ENCODE measurements around the gene KAZN. TPM values are rescaled to one million over a fixed set of nuclear protein-coding genes. Genes with fewer than 3 reads are reported as not detected.
"Not testable (repeated sequence)": the region's sequence is repeated elsewhere in the genome, so short reads cannot be mapped to it uniquely, and the experiment has no call there.

Gene KAZN
- polyA plus RNA-seq (ENCODE audit: insufficient read length), result 14.6 TPM

DNA sequence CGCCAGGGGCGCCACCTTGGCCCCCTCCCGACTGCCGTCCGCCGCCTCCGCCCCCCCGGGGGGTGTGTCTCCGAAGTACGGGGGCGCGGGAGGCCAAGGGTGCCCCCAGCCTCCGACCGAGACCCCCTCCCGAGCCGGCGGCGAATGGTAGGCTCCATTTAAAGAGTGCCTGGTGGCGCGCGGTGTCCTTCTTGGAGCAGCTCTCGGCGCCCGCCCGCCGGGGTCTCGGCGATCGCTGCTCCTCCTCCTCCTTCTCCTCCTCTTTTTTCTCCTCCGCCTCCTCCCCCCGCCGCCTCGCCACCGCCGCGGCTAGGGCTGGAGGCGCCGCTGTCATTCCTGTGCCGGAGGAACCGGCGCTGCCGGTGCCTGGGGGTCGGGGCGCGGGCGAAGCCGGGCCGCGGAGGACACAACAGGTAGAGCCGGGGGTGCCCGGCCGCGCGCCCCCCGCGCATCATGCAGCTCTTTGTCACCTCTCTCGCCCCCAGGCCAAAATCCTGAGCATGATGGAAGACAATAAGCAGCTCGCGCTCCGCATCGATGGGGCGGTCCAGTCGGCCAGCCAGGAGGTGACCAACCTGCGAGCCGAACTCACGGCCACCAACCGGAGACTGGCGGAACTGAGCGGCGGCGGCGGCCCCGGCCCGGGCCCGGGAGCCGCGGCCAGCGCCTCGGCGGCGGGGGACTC, at the start of gene KAZN:
Gene KAZN, plus strand, starts transcription at position 188 of the 685 bp plus-strand sequence.
- no peak for DNase-seq

- no peak for DNase-seq
Measured at GRCh38 chr1:14549897-14550620, 48.4 kb upstream of the KAZN start.

GRCh38 chr1:14551386-14551785, 47.1 kb upstream of the KAZN start:
- DNase-seq, result no peak

GRCh38 chr1:14552246-14552965, 46.1 kb upstream of the KAZN start:
- no peak for DNase-seq

DNA sequence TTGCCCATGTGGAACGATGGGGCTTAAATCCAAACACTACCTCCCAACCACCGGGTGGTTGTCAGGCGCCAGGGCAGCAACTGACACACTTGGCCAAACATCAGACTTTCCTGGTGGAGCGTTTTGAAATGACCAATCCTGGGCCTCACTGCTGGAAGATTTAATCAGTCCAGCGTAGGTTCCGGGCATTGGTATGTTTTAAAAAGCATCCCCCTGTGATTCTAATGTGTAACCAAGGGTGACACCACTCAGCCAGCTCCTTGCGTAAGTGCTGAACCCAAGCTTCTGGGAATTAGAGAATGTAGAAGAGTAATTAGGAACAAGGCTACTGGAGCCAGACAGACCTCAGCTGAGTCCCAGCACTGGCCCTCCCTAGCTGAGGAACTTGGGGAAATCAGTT, 44.8 kb upstream of the KAZN start:
- no peak for DNase-seq

- no peak for DNase-seq
Measured at GRCh38 chr1:14555091-14555490, 43.4 kb upstream of the KAZN start.

GRCh38 chr1:14561014-14561693, 37.3 kb upstream of the KAZN start:
- no peak for DNase-seq

DNA sequence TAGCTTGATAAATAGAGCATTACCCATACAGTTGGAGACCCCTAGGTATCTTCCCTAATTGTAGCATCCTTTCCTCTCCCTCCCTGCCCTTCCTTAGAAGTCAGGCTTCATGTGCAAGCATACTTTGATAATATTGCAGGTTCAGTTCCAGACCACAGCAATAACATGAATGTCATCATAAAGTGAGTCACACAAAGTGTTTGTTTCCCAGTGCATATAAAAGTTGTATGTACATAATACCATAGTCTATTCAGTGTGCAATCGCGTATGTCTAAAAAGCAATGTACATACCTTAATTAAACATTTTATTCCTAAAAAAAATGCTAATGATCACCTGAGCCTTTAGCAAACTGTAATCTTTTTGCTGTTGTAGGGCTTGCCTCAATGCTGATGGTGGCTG, 33.4 kb upstream of the KAZN start:
- DNase-seq, result no peak

- DNase-seq, result no peak
Measured at GRCh38 chr1:14567056-14567455, 31.4 kb upstream of the KAZN start.

GRCh38 chr1:14567903-14568302, 30.6 kb upstream of the KAZN start:
- DNase-seq, result no peak

DNA sequence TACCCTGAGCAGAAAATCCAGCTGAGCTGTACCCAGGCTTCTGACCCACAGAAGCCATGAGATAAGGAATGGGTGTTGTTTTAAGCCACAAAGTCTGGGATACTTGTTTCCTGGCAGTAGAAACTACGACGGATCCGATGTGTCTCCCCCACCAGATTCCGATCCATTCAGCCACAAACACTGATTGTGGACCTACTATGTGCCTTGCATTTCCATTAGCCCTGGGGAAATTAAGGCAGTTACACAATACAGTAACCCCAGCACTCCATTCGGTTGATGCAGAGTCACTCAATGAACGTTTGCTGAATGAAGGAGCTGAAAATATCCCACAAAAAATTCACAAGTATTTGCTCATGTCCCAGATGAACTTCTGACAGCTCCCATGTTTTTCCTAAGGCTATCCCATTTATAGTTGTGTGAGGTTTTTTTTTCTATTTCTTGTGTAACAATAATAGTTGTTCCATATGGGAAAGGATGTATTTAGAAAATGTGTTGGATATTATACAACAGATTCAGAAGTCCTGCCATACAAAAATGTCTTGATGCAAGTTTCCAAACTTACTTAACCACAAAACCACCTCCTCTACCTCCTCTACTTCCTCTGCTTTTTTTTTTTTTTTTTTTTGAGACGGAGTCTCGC, 29.6 kb upstream of the KAZN start:
- no peak for DNase-seq

DNA sequence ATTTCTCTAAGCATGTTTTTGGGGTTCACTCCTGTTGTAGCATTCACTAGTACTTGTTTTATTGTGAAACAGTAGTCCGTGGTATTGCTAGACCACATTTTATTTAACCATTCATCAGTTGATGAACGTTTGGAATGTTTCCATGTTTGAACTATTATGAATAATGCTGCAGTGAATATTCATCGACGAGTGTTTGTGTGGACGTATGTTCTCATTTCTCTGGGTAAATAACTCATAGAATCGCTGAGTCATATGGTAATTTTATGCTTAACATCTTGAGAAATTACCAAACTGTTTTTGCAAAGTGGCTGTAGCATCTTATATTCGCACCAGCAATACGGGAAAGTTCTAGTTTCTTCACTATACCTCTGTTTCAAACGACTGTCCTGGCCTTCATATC, 28.0 kb upstream of the KAZN start:
- no peak for DNase-seq

- no peak for DNase-seq
Measured at GRCh38 chr1:14571810-14572767, 26.4 kb upstream of the KAZN start.

DNA sequence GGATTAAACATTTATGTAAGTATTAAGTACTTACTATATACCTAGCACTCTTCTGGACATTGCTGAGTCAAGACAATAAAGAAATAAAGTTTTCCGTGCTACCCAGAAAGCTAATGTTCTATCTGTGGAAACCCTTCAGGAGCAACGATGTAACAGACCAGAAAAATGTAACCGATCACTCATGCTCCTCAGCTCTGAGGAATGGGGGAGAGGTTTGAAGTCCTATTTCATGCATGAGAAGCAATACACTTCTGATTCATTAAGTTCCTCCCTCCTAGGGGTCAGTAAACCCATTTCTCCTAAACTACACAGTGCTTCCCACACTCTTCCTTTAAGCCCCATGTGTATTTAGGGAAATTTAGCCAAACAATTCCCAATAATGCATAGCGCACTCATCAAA, 25.6 kb upstream of the KAZN start:
- DNase-seq, result no peak

DNA sequence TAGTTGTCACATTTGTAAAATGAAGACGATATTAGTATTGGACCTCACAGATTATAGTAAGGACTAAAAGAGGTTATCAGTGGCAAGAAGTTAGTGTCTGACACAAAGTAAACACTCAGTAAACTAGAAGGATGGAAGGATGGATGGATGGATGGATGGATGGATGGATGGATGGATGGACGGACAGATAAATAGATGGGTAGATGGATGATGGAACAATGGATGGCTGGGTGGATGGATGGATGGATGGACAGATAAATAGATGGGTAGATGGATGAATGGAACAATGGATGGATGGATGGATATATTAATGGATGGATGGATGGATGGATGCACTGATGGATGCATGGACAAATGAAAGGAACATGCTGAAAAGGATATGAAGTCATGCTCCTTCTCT, 22.3 kb upstream of the KAZN start:
- DNase-seq, result no peak

DNA sequence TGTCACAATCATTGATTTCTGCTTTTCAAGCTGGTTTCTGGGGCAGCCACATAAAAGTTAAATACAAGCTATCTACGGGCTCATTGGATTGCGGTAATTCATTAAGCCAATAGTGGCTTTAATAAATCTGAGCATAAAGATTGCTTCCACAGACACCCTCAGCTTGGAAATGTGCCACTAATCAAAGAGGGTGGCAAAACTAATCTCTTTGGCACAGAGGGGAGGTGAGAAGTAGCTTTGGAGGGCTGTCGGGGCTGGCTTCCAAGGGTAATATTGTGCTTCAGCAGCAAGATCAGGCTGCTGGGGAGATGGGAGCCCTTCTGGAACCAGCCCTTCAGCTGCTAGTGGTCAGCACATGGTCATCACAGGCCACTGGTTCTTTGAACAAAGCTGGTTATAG, 21.2 kb upstream of the KAZN start:
- DNase-seq, result no peak

DNA sequence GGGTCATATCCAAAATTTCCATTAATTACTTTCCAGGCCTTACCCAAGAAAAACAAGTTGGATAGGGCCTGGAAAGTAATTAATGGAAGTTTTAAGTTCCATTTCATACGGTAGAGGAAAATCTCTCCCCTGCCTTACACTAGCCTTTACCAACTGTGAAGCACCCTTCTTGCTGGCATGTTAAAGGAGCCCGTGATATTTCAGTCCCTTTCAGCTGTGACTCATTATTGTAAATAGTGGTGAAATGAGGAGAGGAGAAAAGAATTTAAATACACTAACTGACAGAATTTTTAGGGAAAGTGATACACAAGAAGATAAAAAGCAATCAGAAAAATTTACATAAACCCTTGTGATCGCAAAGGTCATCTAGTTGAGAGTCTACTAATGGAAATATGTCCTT, 20.3 kb upstream of the KAZN start:
- no peak for DNase-seq

DNA sequence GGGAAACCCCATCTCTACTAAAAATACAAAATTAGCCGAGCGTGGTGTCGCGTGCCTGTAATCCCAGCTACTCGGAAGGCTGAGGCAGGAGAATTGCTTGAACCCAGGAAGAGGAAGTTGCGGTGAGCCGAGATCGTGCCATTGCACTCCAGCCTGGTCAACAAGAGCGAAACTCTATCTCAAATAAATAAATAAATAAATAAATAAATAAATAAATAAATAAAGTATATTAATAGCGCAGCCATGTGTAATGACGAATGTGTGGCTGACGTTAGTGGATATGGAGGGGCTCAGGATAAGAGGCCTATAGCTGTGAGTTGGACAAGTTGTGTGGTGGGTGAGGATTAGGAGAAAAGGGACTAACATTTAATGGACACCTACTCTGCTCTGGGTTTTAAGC, 18.2 kb upstream of the KAZN start:
- not testable (repeated sequence) for DNase-seq

DNA sequence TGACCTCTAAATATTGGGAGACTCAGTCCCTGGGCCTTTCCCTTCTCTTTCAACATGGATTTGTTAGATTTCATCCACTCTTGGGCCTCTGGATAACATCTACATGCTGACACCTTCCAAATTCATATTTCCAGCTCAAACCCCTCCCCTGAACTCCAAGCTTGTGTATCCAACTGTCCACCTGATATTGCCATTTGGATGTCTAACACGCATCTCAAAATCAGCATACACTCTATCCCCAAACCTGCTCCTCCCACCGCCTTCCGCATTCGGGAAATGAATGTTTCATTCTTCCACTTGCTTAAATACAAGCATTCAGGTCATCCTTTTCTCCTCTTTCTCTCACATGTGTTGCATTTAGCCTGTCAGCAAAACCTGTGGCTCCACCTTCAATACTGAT, 17.5 kb upstream of the KAZN start:
- DNase-seq, result no peak

DNA sequence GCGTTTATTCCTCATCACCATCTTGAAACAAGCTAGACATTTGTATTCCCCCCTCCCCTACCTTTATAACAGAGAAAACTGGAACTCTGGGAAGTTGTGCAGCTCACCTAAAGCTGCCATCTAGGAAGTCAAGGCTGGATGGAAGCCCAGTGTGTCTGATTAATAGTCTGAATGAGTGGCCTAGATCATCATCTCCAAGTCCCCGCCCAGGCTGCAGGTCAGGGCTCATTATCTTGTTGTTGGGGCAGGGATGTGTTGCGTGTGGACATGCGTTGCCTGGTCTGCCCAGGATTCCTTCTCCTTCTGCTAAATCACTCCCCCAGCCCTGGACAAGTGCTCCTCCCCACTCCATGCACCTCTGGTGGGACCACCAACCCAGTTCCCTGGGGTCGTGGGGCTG, 14.7 kb upstream of the KAZN start:
- no peak for DNase-seq

- no peak for DNase-seq
Measured at GRCh38 chr1:14585728-14586127, 12.8 kb upstream of the KAZN start.

Measured in hindlimb muscle (tissue), 1 donor.